ENCODE measurements around the gene INTS12. TPM values are rescaled to one million over a fixed set of nuclear protein-coding genes. Genes with fewer than 3 reads are reported as not detected.

INTS12 gene
- total and polyA plus RNA-seq, 2 of the 8 experiments (the other 6 are each of a cell fraction or from before 2014, with no cell fraction given), result 12.3 to 14.1 TPM

GRCh38 chr4:105662935-105663675 is 45.4 kb downstream of the INTS12 start (continued):
- TF ChIP-seq CHD7 (IDR thresholded peaks at IDR 0.05; ENCODE audit: insufficient replicate concordance, low read length), result no peak
- TF ChIP-seq SUZ12 (IDR thresholded peaks at IDR 0.05; ENCODE audit: low read length), result no peak
- TF ChIP-seq RAD21 (IDR thresholded peaks at IDR 0.05 in 1 of 2, conservative IDR thresholded peaks at IDR 0.05 in 1 of 2; ENCODE audit: low read depth in 2 of 2, low read length in 2 of 2), result no peak
- no peak for TF ChIP-seq NRF1 (IDR thresholded peaks at IDR 0.05; ENCODE audit: low read depth, low read length)
- TF ChIP-seq CTCF (IDR thresholded peaks at IDR 0.05; ENCODE audit: control extremely low read depth in 1 of 3, insufficient read depth in 1 of 3, low read depth in 1 of 3, low read length in 3 of 3), result no peak
- no peak for TF ChIP-seq BCL11A (IDR thresholded peaks at IDR 0.05; ENCODE audit: low read depth in 2 of 2, low read length in 2 of 2)
